ENCODE measurements around the gene DOLPP1. TPM values are rescaled to one million over a fixed set of nuclear protein-coding genes. Genes with fewer than 3 reads are reported as not detected.

The DOLPP1 gene
- total and polyA plus RNA-seq, 12 donors = 3.1 to 8.1 (median 5.0) TPM

DNA sequence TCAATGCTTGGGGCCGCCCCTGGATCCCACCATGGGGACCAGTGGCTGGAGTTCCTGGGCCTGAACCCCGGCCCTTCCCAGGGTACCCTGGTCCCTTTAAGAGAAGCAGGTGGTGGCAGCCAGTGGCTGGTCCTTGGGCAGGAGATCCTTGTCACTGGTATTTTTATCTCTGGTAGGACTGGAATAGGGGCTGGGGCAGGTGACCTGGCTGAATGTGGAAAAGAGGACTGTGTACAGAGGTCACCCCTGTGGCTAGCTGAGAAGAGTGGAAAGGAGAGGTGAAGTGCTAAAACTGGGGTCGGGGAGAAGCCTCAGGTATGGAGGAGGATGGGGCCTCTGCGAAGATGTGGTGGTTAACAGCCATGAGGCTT is 22.7 kb downstream of the DOLPP1 start:
- Histone ChIP-seq H3K4me3 (no peak overlapping the region), H3K36me3 (peaks cover 0 to 55% (median 4%) of the 10 kb centered on the region in 9 donors), H3K27me3 (no peaks in the 10 kb centered on the region), H3K27ac (no peak overlapping the region), H3K9me3 (no peaks in the 10 kb centered on the region), H3K4me1 (peaks cover 0 to 14% (median 3%) of the 10 kb centered on the region in 9 donors)
- intact Hi-C loops (cut with DNase I) = no loop called here
- 70 to 97% methylated on average over 4 of the region's 4 CpGs for WGBS, 2 donors
- DNase-seq = no peak
- ATAC-seq = peak in 2 of 8 donors; percentile 6 to 7
- TF ChIP-seq, protein P1, sequence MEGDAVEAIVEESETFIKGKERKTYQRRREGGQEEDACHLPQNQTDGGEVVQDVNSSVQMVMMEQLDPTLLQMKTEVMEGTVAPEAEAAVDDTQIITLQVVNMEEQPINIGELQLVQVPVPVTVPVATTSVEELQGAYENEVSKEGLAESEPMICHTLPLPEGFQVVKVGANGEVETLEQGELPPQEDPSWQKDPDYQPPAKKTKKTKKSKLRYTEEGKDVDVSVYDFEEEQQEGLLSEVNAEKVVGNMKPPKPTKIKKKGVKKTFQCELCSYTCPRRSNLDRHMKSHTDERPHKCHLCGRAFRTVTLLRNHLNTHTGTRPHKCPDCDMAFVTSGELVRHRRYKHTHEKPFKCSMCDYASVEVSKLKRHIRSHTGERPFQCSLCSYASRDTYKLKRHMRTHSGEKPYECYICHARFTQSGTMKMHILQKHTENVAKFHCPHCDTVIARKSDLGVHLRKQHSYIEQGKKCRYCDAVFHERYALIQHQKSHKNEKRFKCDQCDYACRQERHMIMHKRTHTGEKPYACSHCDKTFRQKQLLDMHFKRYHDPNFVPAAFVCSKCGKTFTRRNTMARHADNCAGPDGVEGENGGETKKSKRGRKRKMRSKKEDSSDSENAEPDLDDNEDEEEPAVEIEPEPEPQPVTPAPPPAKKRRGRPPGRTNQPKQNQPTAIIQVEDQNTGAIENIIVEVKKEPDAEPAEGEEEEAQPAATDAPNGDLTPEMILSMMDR (IDR thresholded peaks at IDR 0.05) = no peak

- no peak overlapping the region for H3K4me3 ChIP-seq
- H3K27me3 ChIP-seq = no peaks in the 10 kb centered on the region
- ATAC-seq (no peak), DNase-seq (no peak)
- peaks cover under 1 to 17% (median 7%) of the 10 kb centered on the region in 9 donors for H3K4me1 ChIP-seq
- intact Hi-C loops (cut with DNase I) = no loop called here
- no peak overlapping the region for H3K27ac ChIP-seq
- TF ChIP-seq, protein P1 (IDR thresholded peaks at IDR 0.05) = no peak
- WGBS, 2 donors = 84 to 86% methylated on average over 11 of the region's 11 CpGs
- H3K9me3 ChIP-seq = no peaks in the 10 kb centered on the region
- peaks cover 0 to 55% (median 4%) of the 10 kb centered on the region in 9 donors for H3K36me3 ChIP-seq
Observed at GRCh38 chr9:129104051-129104450, 23.1 kb downstream of the DOLPP1 start.

DNA sequence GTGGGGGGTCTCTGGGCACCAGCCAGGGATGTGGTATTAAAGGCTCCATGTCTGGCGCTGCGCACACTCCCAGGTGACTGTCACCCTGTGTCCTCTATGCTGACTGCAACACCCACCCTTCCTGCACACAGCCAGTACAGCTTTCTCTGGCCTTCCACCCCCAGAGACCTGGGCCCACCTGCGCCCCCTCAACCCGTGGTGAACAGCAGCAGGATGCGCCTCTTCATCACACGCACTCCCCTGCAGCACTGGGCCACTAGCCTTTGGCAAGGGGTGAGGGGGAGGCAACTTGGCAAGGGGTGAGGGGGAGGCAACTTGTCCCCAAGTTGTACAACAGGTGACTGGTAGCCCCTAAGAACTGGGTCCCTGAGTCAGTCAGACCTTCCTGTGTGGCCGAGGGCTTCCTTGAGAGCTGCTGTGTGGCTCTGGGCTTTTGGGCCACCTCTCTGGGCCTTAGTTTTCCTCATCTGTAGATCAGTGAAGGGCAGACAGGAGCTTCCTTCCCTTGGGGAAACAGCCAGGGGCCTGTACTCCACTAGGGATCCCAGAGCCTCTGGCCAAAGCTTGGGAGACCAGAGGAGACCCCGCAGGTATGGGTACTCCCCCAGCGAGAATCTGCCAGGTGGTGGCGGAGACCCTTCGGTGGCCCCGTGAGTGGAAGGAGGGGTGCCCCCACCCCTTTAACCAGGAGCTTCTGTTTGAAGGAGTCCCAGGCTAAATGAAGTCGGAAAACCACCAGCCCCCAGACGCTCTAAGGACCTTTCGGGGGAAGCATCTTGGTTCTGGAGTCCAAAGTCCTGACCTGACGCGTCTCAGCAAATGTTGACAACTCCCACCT is 25.2 kb downstream of the DOLPP1 start:
- no peak overlapping the region for H3K4me3 ChIP-seq
- no peaks in the 10 kb centered on the region for H3K27me3 ChIP-seq
- no peak for ATAC-seq
- no peaks in the 10 kb centered on the region for H3K9me3 ChIP-seq
- WGBS, 2 donors = 87 to 95% methylated on average over 17 of the region's 17 CpGs
- DNase-seq = no peak
- intact Hi-C loops (cut with DNase I) = no loop called here
- H3K4me1 ChIP-seq = peaks cover 2 to 29% (median 17%) of the 10 kb centered on the region in 9 donors
- peaks cover 0 to 46% (median 4%) of the 10 kb centered on the region in 9 donors for H3K36me3 ChIP-seq
- no peak overlapping the region for H3K27ac ChIP-seq
- TF ChIP-seq, protein P1 (IDR thresholded peaks at IDR 0.05) = no peak

DNA sequence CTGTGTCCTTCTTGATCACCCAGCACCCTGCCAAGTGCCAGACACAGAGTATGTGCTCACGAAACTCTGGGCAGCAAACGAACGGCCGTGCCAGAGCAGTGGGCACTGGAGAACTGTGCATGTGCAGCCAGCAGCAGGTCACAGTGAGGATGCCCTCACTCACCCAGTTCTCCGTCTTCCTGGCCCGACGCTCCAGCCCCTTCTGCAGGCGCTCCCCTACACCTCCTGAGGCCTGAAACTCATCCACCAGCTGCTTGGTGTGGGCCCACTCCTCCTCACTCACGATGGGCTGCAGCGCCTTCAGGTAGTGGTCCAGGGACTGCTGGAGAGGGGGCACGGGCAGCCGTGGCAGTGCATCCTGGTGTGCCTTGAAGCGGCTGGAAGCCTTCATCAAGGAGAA is 26.7 kb downstream of the DOLPP1 start:
- Histone ChIP-seq H3K27ac (no peak overlapping the region), H3K9me3 (no peaks in the 10 kb centered on the region), H3K27me3 (no peaks in the 10 kb centered on the region), H3K36me3 (peaks cover 0 to 31% (median 4%) of the 10 kb centered on the region in 9 donors), H3K4me1 (peaks cover 2 to 38% (median 26%) of the 10 kb centered on the region in 9 donors), H3K4me3 (no peak overlapping the region)
- ATAC-seq = no peak
- intact Hi-C loops (cut with DNase I) = no loop called here
- TF ChIP-seq, protein P1 (IDR thresholded peaks at IDR 0.05) = no peak
- whole genome bisulfite sequencing, 2 donors = 91 to 93% methylated on average over 13 of the region's 13 CpGs
- DNase-seq = no peak
